ENCODE measurements around the gene THAP3. TPM values are rescaled to one million over a fixed set of nuclear protein-coding genes. Genes with fewer than 3 reads are reported as not detected.
A peak's percentile ranks its signal among the peaks of the same experiment; 100 is the strongest.

Gene THAP3
- total and polyA plus RNA-seq, 9 of the 15 experiments (the other 6 are each of a cell fraction or from before 2014, with no cell fraction given), result 1.9 to 31.2 (median 18.2) TPM

DNA sequence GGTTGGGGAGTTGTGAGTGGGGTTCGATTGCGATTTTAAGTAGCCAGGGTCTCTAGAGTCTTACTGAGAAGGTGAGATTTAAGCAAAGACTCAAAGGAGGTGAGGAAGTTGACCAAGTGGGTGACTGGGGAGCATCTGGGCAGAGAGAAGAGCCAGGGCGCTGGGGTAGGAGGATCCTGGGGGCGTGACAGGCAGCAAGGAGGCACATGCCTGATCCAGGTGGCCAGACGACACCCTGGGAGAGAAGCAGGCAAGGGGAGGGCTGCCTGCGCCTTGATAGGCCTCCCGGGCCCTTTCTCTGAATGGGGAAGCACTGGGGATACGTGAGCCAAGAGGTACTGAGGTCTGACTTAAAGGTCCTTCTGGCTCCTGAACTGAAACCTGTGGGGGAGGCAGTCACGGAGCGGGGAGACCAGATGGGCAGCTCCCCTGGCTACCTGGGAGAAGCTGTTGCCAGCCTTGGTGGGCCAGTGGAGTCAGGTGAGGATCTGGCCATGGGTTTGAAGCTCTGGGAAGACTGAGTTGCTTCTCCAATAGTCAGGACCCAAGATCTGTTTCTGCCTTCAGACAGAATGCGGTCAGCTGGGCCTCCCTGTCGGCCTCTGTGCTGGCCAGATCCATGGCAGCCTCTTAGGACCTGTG, 39.5 kb upstream of the THAP3 start (continued):
- TF ChIP-seq POLR2G (IDR thresholded peaks at IDR 0.05; ENCODE audit: low read depth, low read length) (peak; percentile 59), ZNF263 (CRISPR knock-in tag; IDR thresholded peaks at IDR 0.05; ENCODE audit: borderline replicate concordance) (no peak), CAMTA2 (CRISPR knock-in tag; conservative IDR thresholded peaks at IDR 0.05) (no peak), SETDB1 (IDR thresholded peaks at IDR 0.05; ENCODE audit: low read length) (no peak), MTA1 (IDR thresholded peaks at IDR 0.05; ENCODE audit: borderline replicate concordance) (no peak), YY1 (IDR thresholded peaks at IDR 0.05; ENCODE audit: borderline replicate concordance in 1 of 3, control insufficient read depth in 1 of 3, extremely low read depth in 1 of 3, insufficient read depth in 3 of 3, insufficient read length in 1 of 3, insufficient replicate concordance in 2 of 3, low read depth in 1 of 3, low read length in 2 of 3) (no peak), ARID1B (IDR thresholded peaks at IDR 0.05) (0 out of 2 replicates have a peak, but pooled peaks have one; percentile 1), ZNF830 (CRISPR knock-in tag; IDR thresholded peaks at IDR 0.05) (0 out of 2 replicates have a peak, but pooled peaks have one; percentile 19)
- TF ChIP-seq, protein P1, sequence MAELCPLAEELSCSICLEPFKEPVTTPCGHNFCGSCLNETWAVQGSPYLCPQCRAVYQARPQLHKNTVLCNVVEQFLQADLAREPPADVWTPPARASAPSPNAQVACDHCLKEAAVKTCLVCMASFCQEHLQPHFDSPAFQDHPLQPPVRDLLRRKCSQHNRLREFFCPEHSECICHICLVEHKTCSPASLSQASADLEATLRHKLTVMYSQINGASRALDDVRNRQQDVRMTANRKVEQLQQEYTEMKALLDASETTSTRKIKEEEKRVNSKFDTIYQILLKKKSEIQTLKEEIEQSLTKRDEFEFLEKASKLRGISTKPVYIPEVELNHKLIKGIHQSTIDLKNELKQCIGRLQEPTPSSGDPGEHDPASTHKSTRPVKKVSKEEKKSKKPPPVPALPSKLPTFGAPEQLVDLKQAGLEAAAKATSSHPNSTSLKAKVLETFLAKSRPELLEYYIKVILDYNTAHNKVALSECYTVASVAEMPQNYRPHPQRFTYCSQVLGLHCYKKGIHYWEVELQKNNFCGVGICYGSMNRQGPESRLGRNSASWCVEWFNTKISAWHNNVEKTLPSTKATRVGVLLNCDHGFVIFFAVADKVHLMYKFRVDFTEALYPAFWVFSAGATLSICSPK (IDR thresholded peaks at IDR 0.05; ENCODE audit: borderline replicate concordance), result no peak
- TF ChIP-seq, protein P2, sequence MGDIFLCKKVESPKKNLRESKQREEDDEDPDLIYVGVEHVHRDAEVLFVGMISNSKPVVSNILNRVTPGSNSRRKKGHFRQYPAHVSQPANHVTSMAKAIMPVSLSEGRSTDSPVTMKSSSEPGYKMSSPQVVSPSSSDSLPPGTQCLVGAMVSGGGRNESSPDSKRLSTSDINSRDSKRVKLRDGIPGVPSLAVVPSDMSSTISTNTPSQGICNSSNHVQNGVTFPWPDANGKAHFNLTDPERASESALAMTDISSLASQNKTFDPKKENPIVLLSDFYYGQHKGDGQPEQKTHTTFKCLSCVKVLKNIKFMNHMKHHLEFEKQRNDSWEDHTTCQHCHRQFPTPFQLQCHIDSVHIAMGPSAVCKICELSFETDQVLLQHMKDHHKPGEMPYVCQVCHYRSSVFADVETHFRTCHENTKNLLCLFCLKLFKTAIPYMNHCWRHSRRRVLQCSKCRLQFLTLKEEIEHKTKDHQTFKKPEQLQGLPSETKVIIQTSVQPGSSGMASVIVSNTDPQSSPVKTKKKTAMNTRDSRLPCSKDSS (IDR thresholded peaks at IDR 0.05; ENCODE audit: low read depth, partially characterized antibody), result no peak
- TF ChIP-seq, protein P3, sequence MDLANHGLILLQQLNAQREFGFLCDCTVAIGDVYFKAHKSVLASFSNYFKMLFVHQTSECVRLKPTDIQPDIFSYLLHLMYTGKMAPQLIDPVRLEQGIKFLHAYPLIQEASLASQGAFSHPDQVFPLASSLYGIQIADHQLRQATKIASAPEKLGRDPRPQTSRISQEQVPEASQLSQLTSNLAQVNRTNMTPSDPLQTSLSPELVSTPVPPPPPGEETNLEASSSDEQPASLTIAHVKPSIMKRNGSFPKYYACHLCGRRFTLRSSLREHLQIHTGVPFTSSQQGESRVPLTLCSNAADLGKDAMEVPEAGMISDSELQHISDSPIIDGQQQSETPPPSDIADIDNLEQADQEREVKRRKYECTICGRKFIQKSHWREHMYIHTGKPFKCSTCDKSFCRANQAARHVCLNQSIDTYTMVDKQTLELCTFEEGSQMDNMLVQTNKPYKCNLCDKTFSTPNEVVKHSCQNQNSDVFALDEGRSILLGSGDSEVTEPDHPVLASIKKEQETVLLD (IDR thresholded peaks at IDR 0.05), result no peak
- TF ChIP-seq, protein P4, sequence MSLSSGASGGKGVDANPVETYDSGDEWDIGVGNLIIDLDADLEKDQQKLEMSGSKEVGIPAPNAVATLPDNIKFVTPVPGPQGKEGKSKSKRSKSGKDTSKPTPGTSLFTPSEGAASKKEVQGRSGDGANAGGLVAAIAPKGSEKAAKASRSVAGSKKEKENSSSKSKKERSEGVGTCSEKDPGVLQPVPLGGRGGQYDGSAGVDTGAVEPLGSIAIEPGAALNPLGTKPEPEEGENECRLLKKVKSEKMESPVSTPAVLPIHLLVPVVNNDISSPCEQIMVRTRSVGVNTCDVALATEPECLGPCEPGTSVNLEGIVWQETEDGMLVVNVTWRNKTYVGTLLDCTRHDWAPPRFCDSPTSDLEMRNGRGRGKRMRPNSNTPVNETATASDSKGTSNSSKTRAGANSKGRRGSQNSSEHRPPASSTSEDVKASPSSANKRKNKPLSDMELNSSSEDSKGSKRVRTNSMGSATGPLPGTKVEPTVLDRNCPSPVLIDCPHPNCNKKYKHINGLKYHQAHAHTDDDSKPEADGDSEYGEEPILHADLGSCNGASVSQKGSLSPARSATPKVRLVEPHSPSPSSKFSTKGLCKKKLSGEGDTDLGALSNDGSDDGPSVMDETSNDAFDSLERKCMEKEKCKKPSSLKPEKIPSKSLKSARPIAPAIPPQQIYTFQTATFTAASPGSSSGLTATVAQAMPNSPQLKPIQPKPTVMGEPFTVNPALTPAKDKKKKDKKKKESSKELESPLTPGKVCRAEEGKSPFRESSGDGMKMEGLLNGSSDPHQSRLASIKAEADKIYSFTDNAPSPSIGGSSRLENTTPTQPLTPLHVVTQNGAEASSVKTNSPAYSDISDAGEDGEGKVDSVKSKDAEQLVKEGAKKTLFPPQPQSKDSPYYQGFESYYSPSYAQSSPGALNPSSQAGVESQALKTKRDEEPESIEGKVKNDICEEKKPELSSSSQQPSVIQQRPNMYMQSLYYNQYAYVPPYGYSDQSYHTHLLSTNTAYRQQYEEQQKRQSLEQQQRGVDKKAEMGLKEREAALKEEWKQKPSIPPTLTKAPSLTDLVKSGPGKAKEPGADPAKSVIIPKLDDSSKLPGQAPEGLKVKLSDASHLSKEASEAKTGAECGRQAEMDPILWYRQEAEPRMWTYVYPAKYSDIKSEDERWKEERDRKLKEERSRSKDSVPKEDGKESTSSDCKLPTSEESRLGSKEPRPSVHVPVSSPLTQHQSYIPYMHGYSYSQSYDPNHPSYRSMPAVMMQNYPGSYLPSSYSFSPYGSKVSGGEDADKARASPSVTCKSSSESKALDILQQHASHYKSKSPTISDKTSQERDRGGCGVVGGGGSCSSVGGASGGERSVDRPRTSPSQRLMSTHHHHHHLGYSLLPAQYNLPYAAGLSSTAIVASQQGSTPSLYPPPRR (CRISPR knock-in tag; IDR thresholded peaks at IDR 0.05; ENCODE audit: borderline replicate concordance), result peak; percentile 71; the same call in 1 of the 2 replicates
- TF ChIP-seq, protein P5, sequence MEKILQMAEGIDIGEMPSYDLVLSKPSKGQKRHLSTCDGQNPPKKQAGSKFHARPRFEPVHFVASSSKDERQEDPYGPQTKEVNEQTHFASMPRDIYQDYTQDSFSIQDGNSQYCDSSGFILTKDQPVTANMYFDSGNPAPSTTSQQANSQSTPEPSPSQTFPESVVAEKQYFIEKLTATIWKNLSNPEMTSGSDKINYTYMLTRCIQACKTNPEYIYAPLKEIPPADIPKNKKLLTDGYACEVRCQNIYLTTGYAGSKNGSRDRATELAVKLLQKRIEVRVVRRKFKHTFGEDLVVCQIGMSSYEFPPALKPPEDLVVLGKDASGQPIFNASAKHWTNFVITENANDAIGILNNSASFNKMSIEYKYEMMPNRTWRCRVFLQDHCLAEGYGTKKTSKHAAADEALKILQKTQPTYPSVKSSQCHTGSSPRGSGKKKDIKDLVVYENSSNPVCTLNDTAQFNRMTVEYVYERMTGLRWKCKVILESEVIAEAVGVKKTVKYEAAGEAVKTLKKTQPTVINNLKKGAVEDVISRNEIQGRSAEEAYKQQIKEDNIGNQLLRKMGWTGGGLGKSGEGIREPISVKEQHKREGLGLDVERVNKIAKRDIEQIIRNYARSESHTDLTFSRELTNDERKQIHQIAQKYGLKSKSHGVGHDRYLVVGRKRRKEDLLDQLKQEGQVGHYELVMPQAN (IDR thresholded peaks at IDR 0.05; ENCODE audit: borderline replicate concordance), result peak; percentile 44; the same call in 1 of the 2 replicates

Data from K562 (cell line).